Measurements from ENCODE around the gene RSPH10B.
"Not testable (repeated sequence)": the region's sequence is repeated elsewhere in the genome, so short reads cannot be mapped to it uniquely, and the experiment has no call there.

RSPH10B gene

GRCh38 chr7:5970347-5970911, at the start of gene RSPH10B:
TSS of gene RSPH10B (minus strand) at chr7:5970689. CDS start at chr7:5967116, 3,573 bp downstream.
- H3K9ac ChIP-seq (ENCODE audit: low read length); H3K36me3 ChIP-seq (ENCODE audit: low read length); H3K27ac ChIP-seq (ENCODE audit: low read depth, low read length); H2AFZ ChIP-seq (ENCODE audit: low read depth, low read length, severe bottlenecking); H3K4me3 ChIP-seq (ENCODE audit: insufficient read depth, low read length, poor library complexity, severe bottlenecking); H3K79me2 ChIP-seq (ENCODE audit: insufficient read depth, low read length); H3K4me2 ChIP-seq (ENCODE audit: low read depth, low read length, poor library complexity, severe bottlenecking); H3F3A ChIP-seq (ENCODE audit: insufficient read depth); H3K9me2 ChIP-seq (replicated peaks; ENCODE audit: insufficient read depth, low read length); H3K9me3 ChIP-seq (ENCODE audit: insufficient read depth, low read length); H4K20me1 ChIP-seq (ENCODE audit: low read depth, low read length); H3K27me3 ChIP-seq (ENCODE audit: low read length): not testable (repeated sequence)

DNA sequence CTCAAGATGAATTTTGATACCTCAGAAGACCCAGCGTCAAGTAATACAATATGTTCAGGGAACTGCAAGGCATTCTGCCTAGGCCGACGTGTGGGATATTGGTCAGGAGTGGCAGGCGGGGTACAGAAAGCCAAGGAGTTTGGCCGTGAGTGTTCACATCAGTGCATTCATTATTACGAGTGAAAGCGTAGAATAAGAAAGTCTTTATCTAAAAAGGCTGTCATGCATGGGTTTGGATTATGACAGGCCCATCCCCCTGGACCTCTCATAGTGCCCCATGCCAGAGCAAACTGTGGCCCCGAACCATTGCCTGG, 46.1 kb upstream of the RSPH10B start:
- Histone ChIP-seq H3K27ac (ENCODE audit: low read depth, low read length) (no peak overlapping the region), H3K4me2 (ENCODE audit: low read depth, low read length, poor library complexity, severe bottlenecking) (no peak overlapping the region), H4K20me1 (ENCODE audit: low read depth, low read length) (no peaks in the 10 kb centered on the region; the same call in 1 of the 2 replicates), H3F3A (ENCODE audit: insufficient read depth) (0 out of 2 replicates have a peak, but pooled peaks cover 12% of the 10 kb centered on the region), H3K27me3 (ENCODE audit: low read length) (no peaks in the 10 kb centered on the region), H3K4me3 (ENCODE audit: insufficient read depth, low read length, poor library complexity, severe bottlenecking) (no peak overlapping the region), H3K36me3 (ENCODE audit: low read length) (peaks cover 21% of the 10 kb centered on the region; the same call in 1 of the 2 replicates), H3K9ac (ENCODE audit: low read length) (no peak overlapping the region), H3K79me2 (ENCODE audit: insufficient read depth, low read length) (peaks cover 22% of the 10 kb centered on the region), H2AFZ (ENCODE audit: low read depth, low read length, severe bottlenecking) (no peak overlapping the region), H3K9me2 (replicated peaks; ENCODE audit: insufficient read depth, low read length) (no peaks in the 10 kb centered on the region), H3K9me3 (ENCODE audit: insufficient read depth, low read length) (no peaks in the 10 kb centered on the region)
- no peak for TF ChIP-seq EZH2phosphoT487 (conservative IDR thresholded peaks at IDR 0.05; ENCODE audit: low read length)
- TF ChIP-seq, protein P1, sequence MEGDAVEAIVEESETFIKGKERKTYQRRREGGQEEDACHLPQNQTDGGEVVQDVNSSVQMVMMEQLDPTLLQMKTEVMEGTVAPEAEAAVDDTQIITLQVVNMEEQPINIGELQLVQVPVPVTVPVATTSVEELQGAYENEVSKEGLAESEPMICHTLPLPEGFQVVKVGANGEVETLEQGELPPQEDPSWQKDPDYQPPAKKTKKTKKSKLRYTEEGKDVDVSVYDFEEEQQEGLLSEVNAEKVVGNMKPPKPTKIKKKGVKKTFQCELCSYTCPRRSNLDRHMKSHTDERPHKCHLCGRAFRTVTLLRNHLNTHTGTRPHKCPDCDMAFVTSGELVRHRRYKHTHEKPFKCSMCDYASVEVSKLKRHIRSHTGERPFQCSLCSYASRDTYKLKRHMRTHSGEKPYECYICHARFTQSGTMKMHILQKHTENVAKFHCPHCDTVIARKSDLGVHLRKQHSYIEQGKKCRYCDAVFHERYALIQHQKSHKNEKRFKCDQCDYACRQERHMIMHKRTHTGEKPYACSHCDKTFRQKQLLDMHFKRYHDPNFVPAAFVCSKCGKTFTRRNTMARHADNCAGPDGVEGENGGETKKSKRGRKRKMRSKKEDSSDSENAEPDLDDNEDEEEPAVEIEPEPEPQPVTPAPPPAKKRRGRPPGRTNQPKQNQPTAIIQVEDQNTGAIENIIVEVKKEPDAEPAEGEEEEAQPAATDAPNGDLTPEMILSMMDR (IDR thresholded peaks at IDR 0.05; ENCODE audit: insufficient read depth, low read length, poor library complexity, severe bottlenecking): no peak

DNA sequence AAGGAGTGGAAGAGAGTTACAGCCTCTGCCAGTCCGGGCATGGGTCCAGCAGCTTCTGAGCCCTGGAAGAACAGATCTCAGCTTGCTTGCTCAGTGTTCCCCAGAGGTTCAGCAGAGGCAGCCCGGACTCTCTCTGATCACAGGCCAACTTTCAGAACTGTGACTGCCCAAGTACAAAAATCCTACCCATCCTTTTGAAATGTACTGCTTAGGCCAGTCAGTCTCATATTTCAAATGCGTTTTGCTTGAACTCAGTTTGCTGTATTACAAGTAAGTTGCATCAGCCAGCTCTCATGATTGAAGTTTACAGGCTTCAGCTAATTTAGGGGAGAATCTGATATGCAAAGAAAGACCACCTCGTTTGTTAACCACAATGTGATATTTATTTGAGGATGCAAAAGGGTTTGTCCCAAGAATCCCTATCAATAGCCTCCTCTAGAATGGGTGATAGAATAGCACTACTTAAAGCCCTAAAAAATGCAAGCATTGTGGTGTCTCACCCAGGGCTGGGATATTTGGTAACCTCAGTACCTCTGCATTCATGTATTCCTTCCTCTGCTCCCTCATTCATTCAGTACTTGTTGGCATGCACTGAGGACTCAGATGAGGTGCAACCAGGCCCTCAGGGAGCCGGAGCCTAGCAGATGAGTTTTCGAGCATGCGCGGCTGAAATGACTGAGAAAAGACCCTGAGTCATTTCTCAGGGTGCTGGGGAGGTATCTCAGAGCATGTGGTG, 45.6 kb upstream of the RSPH10B start:
- Histone ChIP-seq H3K36me3 (ENCODE audit: low read length) (peaks cover 17% of the 10 kb centered on the region; the same call in 1 of the 2 replicates), H3K9me2 (replicated peaks; ENCODE audit: insufficient read depth, low read length) (no peaks in the 10 kb centered on the region), H3F3A (ENCODE audit: insufficient read depth) (0 out of 2 replicates have a peak, but pooled peaks cover 10% of the 10 kb centered on the region), H3K27ac (ENCODE audit: low read depth, low read length) (peak overlapping the region; percentile 23), H2AFZ (ENCODE audit: low read depth, low read length, severe bottlenecking) (no peak overlapping the region), H3K4me3 (ENCODE audit: insufficient read depth, low read length, poor library complexity, severe bottlenecking) (no peak overlapping the region), H3K9ac (ENCODE audit: low read length) (no peak overlapping the region), H3K79me2 (ENCODE audit: insufficient read depth, low read length) (peaks cover 27% of the 10 kb centered on the region), H3K27me3 (ENCODE audit: low read length) (no peaks in the 10 kb centered on the region), H3K9me3 (ENCODE audit: insufficient read depth, low read length) (no peaks in the 10 kb centered on the region), H3K4me2 (ENCODE audit: low read depth, low read length, poor library complexity, severe bottlenecking) (no peak overlapping the region), H4K20me1 (ENCODE audit: low read depth, low read length) (no peaks in the 10 kb centered on the region; the same call in 1 of the 2 replicates)
- TF ChIP-seq EZH2phosphoT487 (conservative IDR thresholded peaks at IDR 0.05; ENCODE audit: low read length): no peak
- TF ChIP-seq, protein P1 (IDR thresholded peaks at IDR 0.05; ENCODE audit: insufficient read depth, low read length, poor library complexity, severe bottlenecking): no peak
